ENCODE data around the gene HTT. TPM values are rescaled to one million over a fixed set of nuclear protein-coding genes. Genes with fewer than 3 reads are reported as not detected.

HTT gene
- total and polyA plus RNA-seq, 2 of the 13 experiments (the other 11 are each of a cell fraction or from before 2014, with no cell fraction given) = 17.5 to 19.5 TPM

- TF ChIP-seq, protein P1, sequence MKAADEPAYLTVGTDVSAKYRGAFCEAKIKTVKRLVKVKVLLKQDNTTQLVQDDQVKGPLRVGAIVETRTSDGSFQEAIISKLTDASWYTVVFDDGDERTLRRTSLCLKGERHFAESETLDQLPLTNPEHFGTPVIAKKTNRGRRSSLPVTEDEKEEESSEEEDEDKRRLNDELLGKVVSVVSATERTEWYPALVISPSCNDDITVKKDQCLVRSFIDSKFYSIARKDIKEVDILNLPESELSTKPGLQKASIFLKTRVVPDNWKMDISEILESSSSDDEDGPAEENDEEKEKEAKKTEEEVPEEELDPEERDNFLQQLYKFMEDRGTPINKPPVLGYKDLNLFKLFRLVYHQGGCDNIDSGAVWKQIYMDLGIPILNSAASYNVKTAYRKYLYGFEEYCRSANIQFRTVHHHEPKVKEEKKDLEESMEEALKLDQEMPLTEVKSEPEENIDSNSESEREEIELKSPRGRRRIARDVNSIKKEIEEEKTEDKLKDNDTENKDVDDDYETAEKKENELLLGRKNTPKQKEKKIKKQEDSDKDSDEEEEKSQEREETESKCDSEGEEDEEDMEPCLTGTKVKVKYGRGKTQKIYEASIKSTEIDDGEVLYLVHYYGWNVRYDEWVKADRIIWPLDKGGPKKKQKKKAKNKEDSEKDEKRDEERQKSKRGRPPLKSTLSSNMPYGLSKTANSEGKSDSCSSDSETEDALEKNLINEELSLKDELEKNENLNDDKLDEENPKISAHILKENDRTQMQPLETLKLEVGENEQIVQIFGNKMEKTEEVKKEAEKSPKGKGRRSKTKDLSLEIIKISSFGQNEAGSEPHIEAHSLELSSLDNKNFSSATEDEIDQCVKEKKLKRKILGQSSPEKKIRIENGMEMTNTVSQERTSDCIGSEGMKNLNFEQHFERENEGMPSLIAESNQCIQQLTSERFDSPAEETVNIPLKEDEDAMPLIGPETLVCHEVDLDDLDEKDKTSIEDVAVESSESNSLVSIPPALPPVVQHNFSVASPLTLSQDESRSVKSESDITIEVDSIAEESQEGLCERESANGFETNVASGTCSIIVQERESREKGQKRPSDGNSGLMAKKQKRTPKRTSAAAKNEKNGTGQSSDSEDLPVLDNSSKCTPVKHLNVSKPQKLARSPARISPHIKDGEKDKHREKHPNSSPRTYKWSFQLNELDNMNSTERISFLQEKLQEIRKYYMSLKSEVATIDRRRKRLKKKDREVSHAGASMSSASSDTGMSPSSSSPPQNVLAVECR (CRISPR knock-in tag; IDR thresholded peaks at IDR 0.05; ENCODE audit: borderline replicate concordance) = peak; percentile 74
- no peak for TF ChIP-seq AGO1 (IDR thresholded peaks at IDR 0.05; ENCODE audit: low read depth, low read length, poor library complexity, severe bottlenecking)
- TF ChIP-seq SKI (IDR thresholded peaks at IDR 0.05; ENCODE audit: partially characterized antibody) = no peak
- TF ChIP-seq ZNF143 (CRISPR knock-in tag; IDR thresholded peaks at IDR 0.05) = no peak
- no peak for TF ChIP-seq TCF12 (IDR thresholded peaks at IDR 0.05)
- TF ChIP-seq TCF12 (CRISPR knock-in tag; IDR thresholded peaks at IDR 0.05) = 0 out of 2 replicates have a peak, but pooled peaks have one; percentile 6
- TF ChIP-seq, protein P2, sequence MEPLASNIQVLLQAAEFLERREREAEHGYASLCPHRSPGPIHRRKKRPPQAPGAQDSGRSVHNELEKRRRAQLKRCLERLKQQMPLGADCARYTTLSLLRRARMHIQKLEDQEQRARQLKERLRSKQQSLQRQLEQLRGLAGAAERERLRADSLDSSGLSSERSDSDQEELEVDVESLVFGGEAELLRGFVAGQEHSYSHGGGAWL (CRISPR knock-in tag; IDR thresholded peaks at IDR 0.05) = peak; percentile 79
- no peak for TF ChIP-seq AKAP8 (CRISPR knock-in tag; IDR thresholded peaks at IDR 0.05)
- no peak for TF ChIP-seq HOXD1 (CRISPR knock-in tag; IDR thresholded peaks at IDR 0.05)
- peak; percentile 59 for TF ChIP-seq TAF1 (CRISPR knock-in tag; IDR thresholded peaks at IDR 0.05)
- TF ChIP-seq MAFG (CRISPR knock-in tag; IDR thresholded peaks at IDR 0.05) = no peak
- peak; percentile 77; the same call in 1 of the 2 replicates for TF ChIP-seq ATF7-NPFF (CRISPR knock-in tag; IDR thresholded peaks at IDR 0.05; ENCODE audit: low read depth)
- TF ChIP-seq TBX2 (CRISPR knock-in tag; IDR thresholded peaks at IDR 0.05; ENCODE audit: borderline replicate concordance) = peak; percentile 57; the same call in 1 of the 2 replicates
- TF ChIP-seq TSC22D2 (CRISPR knock-in tag; IDR thresholded peaks at IDR 0.05; ENCODE audit: borderline replicate concordance) = no peak
- TF ChIP-seq ARNT2 (CRISPR knock-in tag; IDR thresholded peaks at IDR 0.05; ENCODE audit: low read depth) = no peak
- peak; percentile 93 for TF ChIP-seq ZBTB38 (CRISPR knock-in tag; IDR thresholded peaks at IDR 0.05)
- TF ChIP-seq, protein P3, sequence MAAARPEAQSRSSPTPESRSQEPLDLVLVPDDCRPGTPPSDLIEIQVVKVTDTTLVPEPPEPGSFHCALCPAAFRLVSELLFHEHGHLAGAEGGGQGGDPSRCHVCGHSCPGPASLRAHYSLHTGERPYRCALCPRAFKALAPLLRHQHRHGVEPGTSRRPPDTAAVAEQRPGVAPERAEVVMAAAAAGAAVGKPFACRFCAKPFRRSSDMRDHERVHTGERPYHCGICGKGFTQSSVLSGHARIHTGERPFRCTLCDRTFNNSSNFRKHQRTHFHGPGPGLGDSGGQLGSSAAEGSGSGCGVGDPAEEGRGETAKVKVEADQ (CRISPR knock-in tag; IDR thresholded peaks at IDR 0.05; ENCODE audit: borderline replicate concordance) = no peak
- TF ChIP-seq THAP11 (CRISPR knock-in tag; IDR thresholded peaks at IDR 0.05) = peak; percentile 52
- peak; percentile 68 for TF ChIP-seq ZBTB26 (CRISPR knock-in tag; IDR thresholded peaks at IDR 0.05; ENCODE audit: borderline replicate concordance)
- no peak for TF ChIP-seq ATF1 (CRISPR knock-in tag; IDR thresholded peaks at IDR 0.05)
- TF ChIP-seq ZNF275 (CRISPR knock-in tag; IDR thresholded peaks at IDR 0.05; ENCODE audit: borderline replicate concordance) = 0 out of 2 replicates have a peak, but pooled peaks have one; percentile 45
- TF ChIP-seq ZNF234 (CRISPR knock-in tag; conservative IDR thresholded peaks at IDR 0.05) = no peak
These were observed 211.3 kb downstream of the HTT start (continued) for GRCh38 chr4:3285558-3286334.

All from HepG2 (cell line).